GM18868 (cell line): ENCODE measurements around the gene ABHD5.
A peak's percentile ranks its signal among the peaks of the same experiment; 100 is the strongest.

Source experiments
- ATAC-seq: cut with Tn5 transposase; IDR thresholded peaks from one replicate; pipeline ENCODE4 v1.9.1; 2021; ENCODE audit warnings: mild to moderate bottlenecking, moderate library complexity; ENCODE audit not compliant: unreplicated experiment

Gene ABHD5

DNA sequence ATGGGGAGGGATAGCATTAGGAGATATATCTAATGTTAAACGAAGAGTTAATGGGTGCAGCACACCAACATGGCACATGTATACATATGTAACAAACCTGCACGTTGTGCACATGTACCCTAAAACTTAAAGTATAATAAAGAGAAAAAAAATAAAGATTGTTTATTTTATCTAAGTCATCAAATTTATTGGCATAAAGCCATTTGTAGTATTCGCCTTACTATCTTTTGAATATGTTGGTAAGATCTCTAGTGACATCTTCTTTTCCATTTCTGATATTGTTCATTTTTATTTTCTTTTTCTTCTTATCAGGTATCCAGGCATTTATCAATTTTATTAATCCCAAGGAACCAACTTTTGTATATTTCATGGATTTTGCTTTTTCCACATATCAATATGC, 5.8 kb upstream of the ABHD5 start:
- no peak for ATAC-seq

DNA sequence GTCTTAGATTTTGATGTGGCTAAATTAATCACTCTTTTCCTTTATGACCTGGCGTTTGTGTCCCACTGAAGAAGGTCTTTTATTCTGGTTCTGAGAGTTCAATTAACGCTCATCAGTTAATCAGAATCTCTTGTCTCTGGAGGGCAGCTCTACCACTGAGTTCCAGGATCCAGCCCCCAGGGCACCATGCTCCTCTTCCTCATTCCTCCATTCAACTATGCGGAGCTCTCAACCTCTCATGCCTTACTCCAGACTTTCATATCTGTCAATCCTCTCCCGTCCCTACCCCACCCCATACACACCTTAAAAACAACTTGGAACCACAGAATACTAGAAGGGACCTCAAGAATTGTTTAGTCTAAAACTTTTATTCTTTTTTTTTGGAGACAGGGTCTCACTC, 4.8 kb upstream of the ABHD5 start:
- no peak for ATAC-seq

GRCh38 chr3:43686333-43686699, 4.4 kb upstream of the ABHD5 start:
- no peak for ATAC-seq

GRCh38 chr3:43686700-43687498, 3.8 kb upstream of the ABHD5 start:
- no peak for ATAC-seq

GRCh38 chr3:43687499-43687811, 3.3 kb upstream of the ABHD5 start:
- no peak for ATAC-seq

GRCh38 chr3:43688245-43688650, 2.5 kb upstream of the ABHD5 start:
- no peak for ATAC-seq

- no peak for ATAC-seq
These were observed 1.6 kb upstream of the ABHD5 start for GRCh38 chr3:43689166-43689565.

DNA sequence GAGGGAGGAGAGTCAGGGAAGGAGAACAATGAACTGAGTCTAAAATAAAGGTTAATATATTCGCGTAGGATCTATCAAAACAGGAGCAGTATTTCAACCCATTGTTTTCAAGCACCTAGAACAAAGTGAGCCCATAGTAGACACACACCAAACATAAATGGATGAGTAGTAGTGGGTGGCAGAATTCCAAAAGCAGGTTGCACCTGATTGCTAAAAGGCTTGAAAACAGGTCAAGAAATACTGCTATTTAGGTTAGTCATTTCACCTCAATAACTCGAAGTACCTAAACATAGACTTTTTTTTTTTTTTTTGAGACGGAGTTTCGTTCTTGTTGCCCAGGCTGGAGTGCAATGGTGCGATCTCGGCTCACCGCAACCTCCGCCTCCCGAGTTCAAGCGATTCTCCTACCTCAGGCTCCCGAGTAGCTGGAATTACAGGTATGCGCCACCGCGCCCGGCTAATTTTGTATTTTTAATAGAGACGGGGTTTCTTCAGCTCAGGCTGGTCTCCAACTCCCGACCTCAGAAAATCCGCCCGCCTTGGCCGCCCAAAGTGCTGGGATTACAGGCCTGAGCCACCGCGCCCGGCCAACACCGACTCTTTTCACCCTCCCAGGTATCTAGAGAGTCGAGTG, 855 bp upstream of the ABHD5 start:
- no peak for ATAC-seq

DNA sequence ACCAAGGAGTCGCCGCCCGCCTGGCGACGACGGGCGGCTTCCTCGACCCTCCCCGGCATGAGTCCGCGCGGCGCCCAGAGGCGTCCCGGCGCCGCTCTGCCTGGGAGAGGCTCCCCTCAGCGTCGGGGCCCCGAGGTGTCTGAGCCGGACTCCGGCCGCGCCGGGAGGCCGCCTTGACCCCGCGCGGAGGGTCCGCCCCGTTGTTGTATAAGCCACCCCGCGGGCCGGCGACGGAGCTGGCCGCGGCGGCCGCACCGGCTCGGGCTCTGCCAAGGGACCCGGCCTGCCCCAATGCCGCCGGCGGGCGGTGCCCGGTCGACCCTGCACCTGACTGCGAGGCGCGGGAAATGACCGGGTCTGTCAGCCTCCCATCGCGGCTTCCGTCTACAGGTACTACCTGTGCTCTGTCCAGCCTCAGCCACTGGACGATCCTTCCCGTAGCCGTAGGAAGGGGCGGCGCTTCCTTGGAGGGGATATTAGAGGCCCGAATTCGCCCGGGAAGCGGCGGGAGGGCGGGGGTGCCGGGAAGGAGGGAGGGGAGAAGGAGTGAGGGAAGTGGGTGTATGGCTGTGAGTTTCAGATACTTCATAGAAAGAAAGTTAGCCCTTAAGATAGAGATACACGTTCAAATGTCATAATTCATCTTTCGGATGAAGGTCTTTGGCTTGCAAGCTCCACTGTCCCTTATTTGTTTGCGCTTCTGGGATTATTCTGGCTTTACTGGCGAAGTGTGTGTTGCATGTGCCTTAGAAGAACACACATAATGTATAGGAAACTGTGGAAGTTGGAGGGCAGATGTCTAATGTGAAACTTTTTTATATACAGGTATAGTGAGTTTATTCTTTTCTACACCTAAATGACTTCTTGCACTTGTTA, 620 bp downstream of the ABHD5 start:
- peak; percentile 36 for ATAC-seq

- no peak for ATAC-seq
These were observed 1.5 kb downstream of the ABHD5 start for GRCh38 chr3:43692085-43692855.

- no peak for ATAC-seq
These were observed 2.2 kb downstream of the ABHD5 start for GRCh38 chr3:43692971-43693370.

GRCh38 chr3:43693594-43693993, 2.9 kb downstream of the ABHD5 start:
- no peak for ATAC-seq

- ATAC-seq, result no peak
These were observed 4.7 kb downstream of the ABHD5 start for GRCh38 chr3:43695443-43695842.

DNA sequence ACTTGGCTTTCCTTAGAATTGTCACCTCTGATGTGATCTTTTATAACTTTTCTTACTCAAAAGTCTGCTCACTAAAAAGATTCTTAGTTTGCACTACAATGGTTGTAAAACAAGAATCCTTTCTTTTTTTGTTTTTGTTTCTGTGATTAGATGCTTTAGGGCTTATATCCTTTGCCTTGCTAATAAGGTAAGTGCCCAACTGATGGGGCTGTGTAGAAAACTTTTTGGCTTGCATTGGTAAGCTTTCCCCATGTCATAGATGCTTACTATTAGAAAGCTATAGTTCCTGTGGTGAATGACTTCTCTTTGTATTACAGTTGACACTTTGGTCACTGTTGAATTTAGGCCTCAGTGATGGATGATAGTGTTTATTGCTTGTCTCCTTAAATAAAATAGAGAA, 5.1 kb downstream of the ABHD5 start:
- ATAC-seq, result no peak

- ATAC-seq, result no peak
These were observed 5.7 kb downstream of the ABHD5 start for GRCh38 chr3:43696441-43696840.

GRCh38 chr3:43696881-43697280, 6.1 kb downstream of the ABHD5 start:
- no peak for ATAC-seq

DNA sequence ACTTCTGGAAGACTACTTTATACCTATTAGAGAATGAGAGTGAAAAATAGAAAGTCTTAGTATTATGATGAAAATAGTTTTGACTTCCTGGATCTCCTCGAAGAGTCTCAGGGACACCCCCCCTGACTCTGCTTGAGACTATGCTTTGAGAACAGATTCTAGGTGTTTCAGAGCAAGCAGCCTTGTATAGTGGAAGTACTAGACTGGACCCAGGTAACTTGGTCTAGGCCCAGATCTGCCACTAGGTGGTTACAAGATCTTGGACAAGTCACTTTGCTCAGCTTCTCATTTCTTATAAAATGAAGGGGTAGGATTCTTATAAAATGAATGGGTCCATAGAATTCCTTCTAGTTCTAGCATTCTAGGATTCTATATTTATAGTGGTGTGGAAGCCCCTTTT, 9.1 kb downstream of the ABHD5 start:
- peak; percentile 86 for ATAC-seq

DNA sequence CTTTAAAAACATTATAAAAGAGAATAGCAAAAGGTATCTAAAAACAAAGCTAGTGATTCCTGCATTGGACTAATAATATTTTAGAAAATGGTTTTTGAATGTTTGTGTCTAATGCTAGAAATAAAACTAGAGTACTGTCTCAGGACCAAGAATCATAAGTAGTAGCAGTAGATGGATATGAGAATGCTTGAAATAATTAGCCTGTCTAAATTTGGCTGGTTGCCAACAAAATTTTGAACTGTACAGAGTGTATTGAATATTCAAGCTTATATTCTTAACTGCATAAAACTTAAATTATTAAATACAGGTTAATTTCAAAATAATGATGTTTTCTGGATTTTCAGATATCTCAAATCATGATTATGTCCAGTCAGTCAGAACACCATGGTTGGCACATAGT, 14.0 kb downstream of the ABHD5 start:
- ATAC-seq, result no peak

DNA sequence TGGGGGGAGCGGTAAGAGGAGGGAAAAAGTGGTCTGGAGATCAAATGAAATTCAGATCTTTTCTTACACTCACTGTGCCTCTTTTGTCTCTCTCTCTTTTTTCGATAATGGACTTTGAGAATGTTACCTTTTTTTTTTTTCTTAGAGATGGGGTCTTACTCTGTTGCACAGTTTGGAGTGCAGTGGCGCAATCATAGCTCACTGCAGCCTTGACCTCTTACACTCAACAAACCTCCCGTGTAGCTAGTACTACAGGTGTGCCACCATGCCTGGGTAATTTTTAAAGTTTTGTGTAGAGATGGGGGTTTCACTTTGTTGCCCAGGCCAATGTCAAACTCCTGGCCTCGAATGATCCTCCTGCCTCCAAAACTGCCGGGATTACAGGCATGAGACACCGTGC, 15.6 kb downstream of the ABHD5 start:
- no peak for ATAC-seq

DNA sequence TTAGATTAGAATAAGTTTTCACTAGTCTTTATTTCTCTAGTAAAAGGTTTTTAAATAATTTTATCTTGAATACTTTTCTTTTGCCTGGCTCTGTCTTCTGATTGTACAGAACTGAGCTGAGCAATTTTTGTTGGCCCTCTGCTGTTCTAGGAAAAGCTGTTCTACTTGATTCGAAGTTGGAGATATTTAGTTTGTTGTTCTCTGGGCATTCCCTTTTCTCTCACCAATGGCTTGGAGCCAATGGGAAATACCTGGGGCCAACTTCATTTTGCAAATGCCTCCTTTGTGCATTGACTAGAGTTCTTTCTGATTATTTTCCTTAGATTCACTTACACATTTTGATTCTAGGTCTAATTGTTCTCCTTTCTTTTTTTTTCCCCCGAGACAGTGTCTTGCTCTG, 16.5 kb downstream of the ABHD5 start:
- no peak for ATAC-seq

DNA sequence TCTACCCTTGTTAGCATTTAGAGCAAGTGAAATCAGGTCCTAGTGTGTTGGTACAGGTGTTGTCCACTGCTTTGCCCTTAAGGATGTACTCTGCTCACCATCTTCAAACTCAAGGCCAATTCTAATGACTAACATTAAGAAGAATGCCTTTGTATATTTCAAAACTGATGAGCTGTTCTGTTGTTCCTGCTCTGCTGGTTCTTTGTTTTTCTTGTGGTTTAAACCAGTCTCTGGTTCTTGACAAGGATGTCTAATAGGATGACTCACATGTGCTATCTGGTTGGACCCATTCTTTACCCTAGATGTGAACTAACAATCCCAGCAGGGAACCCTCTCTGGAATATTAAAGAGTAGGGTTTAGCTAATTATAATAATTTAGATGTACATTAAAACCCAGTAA, 17.3 kb downstream of the ABHD5 start:
- ATAC-seq, result no peak
